ENCODE results near the gene SYT8. TPM values are rescaled to one million over a fixed set of nuclear protein-coding genes. Genes with fewer than 3 reads are reported as not detected.

Gene SYT8
- polyA plus RNA-seq, 1 of the 3 experiments (the other 2 are of a cell fraction): not detected

GRCh38 chr11:1858576-1858975 is 23.8 kb downstream of the SYT8 start:
- H3K9me2 ChIP-seq: no peaks in the 10 kb centered on the region
- no peaks in the 10 kb centered on the region for H3K36me3 ChIP-seq (replicated peaks in 1 of 2; ENCODE audit: control insufficient read depth in 1 of 2, insufficient read depth in 2 of 2, low read length in 1 of 2)
- no peaks in the 10 kb centered on the region for H3K27me3 ChIP-seq (ENCODE audit: insufficient read depth)
- no peaks in the 10 kb centered on the region for H4K20me1 ChIP-seq (ENCODE audit: insufficient read depth)
- H3K9ac ChIP-seq: no peak overlapping the region
- no peak overlapping the region for H2AFZ ChIP-seq (ENCODE audit: low read depth)
- no peaks in the 10 kb centered on the region for H3K9me3 ChIP-seq
- no peak overlapping the region for H3K4me3 ChIP-seq (ENCODE audit: low read depth in 2 of 2, low read length in 1 of 2)
- no peaks in the 10 kb centered on the region for H3K79me2 ChIP-seq (ENCODE audit: insufficient read depth)
- H3K4me1 ChIP-seq (ENCODE audit: control insufficient read depth in 1 of 2, insufficient read depth in 2 of 2, low read depth in 1 of 2, low read length in 1 of 2): peaks cover 7 to 8% of the 10 kb centered on the region in 2 experiments; a peak in 3 of 4 replicates
- H3K4me2 ChIP-seq: no peak overlapping the region
- H3K27ac ChIP-seq (ENCODE audit: low read depth in 2 of 2, low read length in 1 of 2): no peak overlapping the region
- ChIA-PET POLR2A (interaction anchor here (0.6 kb wide), 1 partner anchor 1502 kb away, joined by 4 read pairs; no protein-coding TSS in a partner anchor), CTCF (interaction anchor here (0.8 to 3.5 kb wide), 5 partner anchors 18 to 291 kb away, joined by 3 to 13 read pairs (median 3); no protein-coding TSS in a partner anchor)
- WGBS (ENCODE audit: low lambda C conversion rate): 72% methylated on average over 7 of the region's 7 CpGs
- no peaks in the 10 kb centered on the region for H3F3A ChIP-seq (replicated peaks; ENCODE audit: insufficient read depth)
- DNase-seq: no peak
- TF ChIP-seq POLR2AphosphoS5 (IDR thresholded peaks at IDR 0.05; ENCODE audit: low read depth, low read length): no peak
- no peak for TF ChIP-seq CHD2 (IDR thresholded peaks at IDR 0.05; ENCODE audit: low read length, partially characterized antibody)
- no peak for TF ChIP-seq SIN3A (IDR thresholded peaks at IDR 0.05; ENCODE audit: borderline replicate concordance, low read depth, low read length)

DNA sequence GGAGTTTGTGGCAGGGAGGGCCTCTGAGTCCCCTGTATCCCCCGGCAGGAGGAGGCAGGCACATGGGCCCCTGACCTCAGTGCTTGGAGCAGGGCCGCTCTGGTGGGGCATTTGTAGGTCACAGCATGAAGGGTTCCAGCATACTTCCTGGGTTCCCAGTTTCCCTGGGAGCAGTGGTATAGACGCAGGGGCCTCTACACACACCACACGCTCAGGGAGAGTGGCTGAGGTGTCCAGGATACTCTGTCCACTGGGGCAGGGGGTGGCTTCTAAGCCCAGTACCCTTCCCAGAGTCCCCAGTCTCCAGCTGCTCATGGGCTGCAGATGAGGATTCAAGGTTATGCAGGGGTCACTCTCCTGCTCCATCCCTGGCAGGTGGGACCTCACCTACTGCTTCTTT is 24.2 kb downstream of the SYT8 start:
- Histone ChIP-seq H3K27me3 (ENCODE audit: insufficient read depth) (no peaks in the 10 kb centered on the region), H4K20me1 (ENCODE audit: insufficient read depth) (no peaks in the 10 kb centered on the region), H3K27ac (ENCODE audit: low read depth in 2 of 2, low read length in 1 of 2) (no peak overlapping the region), H3K79me2 (ENCODE audit: insufficient read depth) (no peaks in the 10 kb centered on the region), H3K4me2 (no peak overlapping the region), H3K36me3 (replicated peaks in 1 of 2; ENCODE audit: control insufficient read depth in 1 of 2, insufficient read depth in 2 of 2, low read length in 1 of 2) (no peaks in the 10 kb centered on the region), H3F3A (replicated peaks; ENCODE audit: insufficient read depth) (no peaks in the 10 kb centered on the region), H3K9ac (no peak overlapping the region), H2AFZ (ENCODE audit: low read depth) (no peak overlapping the region), H3K4me3 (ENCODE audit: low read depth in 2 of 2, low read length in 1 of 2) (no peak overlapping the region), H3K9me2 (no peaks in the 10 kb centered on the region), H3K9me3 (no peaks in the 10 kb centered on the region), H3K4me1 (ENCODE audit: control insufficient read depth in 1 of 2, insufficient read depth in 2 of 2, low read depth in 1 of 2, low read length in 1 of 2) (peaks cover 12% of the 10 kb centered on the region in 2 experiments; a peak in 3 of 4 replicates)
- WGBS (ENCODE audit: low lambda C conversion rate): 60% methylated on average over 3 of the region's 4 CpGs
- POLR2A ChIA-PET: no interaction called here
- TF ChIP-seq NFIC (IDR thresholded peaks at IDR 0.05; ENCODE audit: borderline replicate concordance) (no peak), GABPA (IDR thresholded peaks at IDR 0.05; ENCODE audit: low read depth) (no peak), FOXM1 (IDR thresholded peaks at IDR 0.05; ENCODE audit: low read depth) (no peak), CTCF (IDR thresholded peaks at IDR 0.05) (no peak), RXRA (IDR thresholded peaks at IDR 0.05; ENCODE audit: borderline replicate concordance, low read depth) (no peak), EP300 (IDR thresholded peaks at IDR 0.05; ENCODE audit: borderline replicate concordance in 1 of 2, low read depth in 1 of 2, low read length in 1 of 2) (no peak), EZH2phosphoT487 (IDR thresholded peaks at IDR 0.05; ENCODE audit: borderline replicate concordance, low read depth) (no peak), TEAD4 (IDR thresholded peaks at IDR 0.05; ENCODE audit: borderline replicate concordance, insufficient read depth) (no peak), JUND (IDR thresholded peaks at IDR 0.05) (no peak), SIN3A (IDR thresholded peaks at IDR 0.05; ENCODE audit: borderline replicate concordance, low read depth, low read length) (no peak), USF2 (IDR thresholded peaks at IDR 0.05; ENCODE audit: borderline replicate concordance, low read depth, low read length) (no peak), FOSL2 (IDR thresholded peaks at IDR 0.05; ENCODE audit: borderline replicate concordance, low read depth) (no peak)
- DNase-seq: no peak
- CTCF ChIA-PET: interaction anchor here (0.8 kb wide), 2 partner anchors 23 to 26 kb away, joined by 3 read pairs; no protein-coding TSS in a partner anchor
